HG02623 (cell line): ENCODE data around the gene EVL.

Experiments used
- ATAC-seq: cut with Tn5 transposase; IDR thresholded peaks from one replicate; pipeline ENCODE4 v1.9.1; 2021; ENCODE audit warnings: moderate library complexity; ENCODE audit not compliant: unreplicated experiment

The EVL gene

DNA sequence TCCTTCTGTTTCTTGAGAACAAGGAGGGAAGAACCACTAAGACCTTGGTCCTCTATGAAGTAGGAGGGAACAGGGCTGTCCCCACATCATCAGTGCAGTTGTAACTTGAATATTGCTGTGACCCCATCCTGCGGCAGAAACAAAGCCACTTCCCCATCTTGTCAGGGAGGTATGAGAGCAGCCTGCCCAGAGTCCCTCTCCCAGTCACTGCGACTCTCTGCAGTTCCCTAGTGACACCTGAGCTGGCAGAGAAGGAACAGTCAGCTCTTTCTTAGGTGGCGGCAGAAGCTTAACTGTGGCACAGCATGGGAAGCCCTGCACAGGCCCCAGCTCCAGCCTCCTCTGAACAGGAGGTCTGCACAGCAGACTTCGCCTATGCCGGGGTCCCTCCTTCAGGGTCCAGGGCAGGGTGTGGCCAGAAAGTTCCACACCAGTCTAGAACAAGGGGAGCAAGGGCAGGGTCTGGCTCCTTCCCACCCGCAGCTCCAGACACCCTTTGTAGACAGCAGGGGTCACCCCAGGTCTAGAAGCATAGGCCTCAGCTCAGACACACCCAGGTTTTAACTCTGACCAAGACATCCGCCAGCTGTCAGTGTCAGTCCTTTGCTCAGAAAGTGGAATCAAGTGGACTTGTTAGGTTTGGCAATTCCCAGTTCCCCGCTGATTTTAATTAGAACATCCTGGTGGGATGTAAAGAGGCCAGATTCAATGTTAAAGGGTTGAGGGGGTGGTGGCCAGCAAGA is 57.4 kb downstream of the EVL start:
- ATAC-seq, result no peak

DNA sequence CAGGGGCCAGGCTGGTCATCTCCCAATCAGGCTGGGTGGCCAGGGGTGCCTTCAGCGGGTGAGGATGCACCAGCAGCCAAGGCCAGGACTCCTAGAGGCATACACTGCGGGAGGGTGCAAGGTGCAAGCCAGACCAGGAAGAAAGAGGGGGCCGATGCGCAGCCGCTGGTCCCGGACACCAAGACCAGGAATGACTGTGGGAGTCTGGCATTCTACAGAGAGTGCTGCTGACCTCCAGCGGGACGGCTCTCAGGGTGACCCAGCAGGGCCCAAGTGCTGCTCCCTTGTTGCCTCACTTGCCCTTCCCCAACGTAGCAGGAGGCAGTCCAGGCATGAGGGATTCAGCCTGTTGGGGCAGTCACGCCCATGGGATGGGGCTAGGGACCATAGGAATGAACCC is 58.4 kb downstream of the EVL start:
- ATAC-seq, result no peak

GRCh38 chr14:100124551-100125088 is 59.4 kb downstream of the EVL start:
- no peak for ATAC-seq

GRCh38 chr14:100126401-100126800 is 61.2 kb downstream of the EVL start:
- ATAC-seq, result no peak

GRCh38 chr14:100127853-100128455 is 62.7 kb downstream of the EVL start:
- ATAC-seq, result no peak

DNA sequence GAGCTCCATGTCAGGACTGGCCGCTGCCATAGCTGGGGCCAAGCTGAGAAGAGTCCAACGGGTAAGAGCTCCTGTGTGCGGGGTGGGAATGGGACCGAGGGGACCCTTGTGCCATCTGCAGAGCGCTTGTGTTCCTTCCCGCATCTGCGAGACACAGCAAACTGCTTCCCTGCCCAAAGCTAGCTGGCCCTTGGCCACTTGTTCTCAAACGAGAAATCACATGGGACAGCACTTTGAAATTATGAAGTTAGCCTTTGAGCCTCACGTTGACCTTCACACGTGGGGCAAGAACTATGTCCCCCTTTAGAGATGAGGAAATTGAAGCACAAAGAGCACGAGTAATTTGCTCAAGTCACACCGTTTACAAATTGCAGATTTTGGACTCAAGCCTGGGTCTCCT is 63.5 kb downstream of the EVL start:
- ATAC-seq, result no peak

- no peak for ATAC-seq
Measured at GRCh38 chr14:100129161-100129589, 64.0 kb downstream of the EVL start.

- no peak for ATAC-seq
Measured at GRCh38 chr14:100130521-100130920, 65.3 kb downstream of the EVL start.

DNA sequence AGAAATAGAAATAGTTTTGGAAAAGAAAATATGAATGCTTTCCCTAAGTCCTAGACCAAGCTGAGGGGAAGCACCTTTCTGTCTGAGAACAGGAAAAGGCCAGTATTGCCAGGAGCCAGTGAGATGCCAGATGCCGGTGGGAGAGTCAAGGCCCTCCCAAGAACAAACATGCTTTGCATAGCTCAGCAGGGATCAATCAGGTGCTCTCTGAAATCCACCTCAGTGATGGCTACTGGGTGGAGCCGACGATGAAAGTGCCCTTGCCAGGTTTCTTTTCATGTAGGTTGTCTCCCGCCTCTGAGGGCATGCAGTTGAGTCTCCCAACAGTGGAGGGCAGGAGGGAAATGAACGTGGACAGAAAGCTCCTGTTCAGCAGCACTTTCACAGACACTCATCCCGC is 66.0 kb downstream of the EVL start:
- no peak for ATAC-seq

DNA sequence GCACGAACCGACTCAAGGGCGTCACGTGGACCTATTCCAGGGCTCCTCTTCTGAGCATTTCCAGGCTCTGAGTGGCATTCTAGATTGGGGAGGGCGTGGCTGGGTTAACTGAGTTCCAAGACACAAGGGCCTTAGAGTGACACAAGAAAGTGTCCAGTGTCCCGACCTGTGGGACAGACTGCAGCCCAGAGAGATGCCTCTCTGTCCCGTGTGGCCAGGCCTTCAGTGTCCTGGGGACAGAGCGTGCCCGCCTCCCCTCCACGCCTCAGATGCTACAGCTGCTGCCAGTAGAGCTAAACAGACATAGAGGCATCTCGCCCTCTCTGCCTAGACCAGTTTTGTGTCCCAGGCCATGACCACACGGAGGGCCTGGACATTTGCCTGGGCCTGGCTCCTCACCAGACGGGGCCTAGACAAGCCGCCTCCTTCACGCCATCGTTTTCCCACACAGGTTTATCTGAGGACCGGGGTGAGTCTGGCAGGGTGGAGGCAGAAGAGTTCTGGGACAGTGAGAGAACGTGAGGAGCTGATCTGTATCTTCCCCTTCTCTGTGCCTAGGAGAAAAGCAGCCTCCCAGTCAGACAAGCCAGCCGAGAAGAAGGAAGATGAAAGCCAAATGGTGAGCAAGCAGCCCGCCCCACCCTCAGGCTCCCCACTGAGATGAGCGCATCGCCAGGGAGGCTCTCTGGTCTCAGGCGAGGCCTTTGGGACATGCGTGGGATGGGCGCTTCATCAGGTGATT is 67.1 kb downstream of the EVL start:
- ATAC-seq, result no peak

DNA sequence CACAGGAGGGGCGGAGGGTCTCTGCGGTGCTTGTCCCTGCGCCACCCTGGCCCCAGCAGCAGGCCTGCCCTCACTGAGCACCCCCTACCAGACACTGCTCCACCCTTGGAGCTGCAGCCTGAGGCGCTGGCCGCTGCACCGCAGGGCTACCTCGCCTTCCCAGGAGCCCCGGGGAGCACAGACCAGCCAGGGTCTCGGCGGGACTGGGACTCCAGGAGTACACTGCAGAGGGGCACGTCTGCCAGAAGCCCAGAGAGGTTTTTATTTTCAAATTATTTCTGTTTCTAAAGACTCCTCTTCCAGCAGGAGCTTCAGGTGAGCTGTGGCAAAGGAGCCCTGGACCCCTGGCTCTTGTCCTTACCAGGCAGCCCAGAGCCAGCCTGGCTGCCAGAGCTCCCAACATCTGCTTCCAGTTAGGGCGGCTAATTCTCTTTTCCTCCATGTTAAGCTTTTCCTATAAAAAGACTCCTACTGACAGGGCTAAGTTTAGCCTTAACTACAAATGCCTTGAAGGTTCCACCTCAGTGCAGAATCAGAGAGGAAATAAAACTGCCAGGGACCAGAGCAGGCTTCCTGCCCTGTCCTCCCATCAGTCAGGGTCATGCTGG is 67.8 kb downstream of the EVL start:
- no peak for ATAC-seq

DNA sequence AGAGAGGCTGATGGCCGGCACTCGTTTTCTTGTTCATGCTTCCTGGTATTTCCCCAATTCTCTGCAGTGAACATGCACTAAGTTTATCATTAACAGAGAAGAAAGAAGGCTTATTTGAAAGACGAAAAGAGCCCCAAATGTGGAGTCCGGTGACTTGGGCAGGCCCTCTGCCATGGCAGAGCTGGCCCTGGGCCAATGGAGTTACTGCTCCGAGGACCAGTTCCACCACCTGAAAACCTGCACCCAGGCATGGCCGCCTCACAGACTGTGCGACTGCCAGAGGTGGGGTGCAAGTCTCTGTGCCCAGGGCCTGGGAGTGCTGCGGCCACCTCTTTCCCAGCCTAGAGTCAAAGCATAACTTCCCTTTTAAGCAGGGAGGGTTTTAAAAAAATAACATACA is 69.4 kb downstream of the EVL start:
- ATAC-seq, result no peak

- no peak for ATAC-seq
Measured at GRCh38 chr14:100135073-100135472, 69.9 kb downstream of the EVL start.

DNA sequence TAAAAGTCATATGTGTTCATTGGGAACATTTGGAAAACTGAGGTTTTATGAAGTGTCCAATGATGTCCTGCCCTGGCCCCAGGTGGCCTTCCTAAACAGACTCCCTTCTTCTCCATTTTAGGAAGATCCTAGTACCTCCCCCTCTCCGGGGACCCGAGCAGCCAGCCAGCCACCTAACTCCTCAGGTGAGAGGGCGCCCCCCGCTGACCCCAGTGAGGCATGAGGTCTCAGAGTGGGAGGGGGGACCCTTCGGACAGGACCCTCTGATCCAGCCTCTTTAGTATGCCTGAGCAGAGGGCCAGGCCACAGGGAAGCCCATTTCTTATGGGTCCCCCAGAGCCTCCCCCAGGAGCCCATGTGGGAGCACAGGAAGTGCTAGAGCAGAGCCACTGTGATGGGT is 70.6 kb downstream of the EVL start:
- no peak for ATAC-seq

DNA sequence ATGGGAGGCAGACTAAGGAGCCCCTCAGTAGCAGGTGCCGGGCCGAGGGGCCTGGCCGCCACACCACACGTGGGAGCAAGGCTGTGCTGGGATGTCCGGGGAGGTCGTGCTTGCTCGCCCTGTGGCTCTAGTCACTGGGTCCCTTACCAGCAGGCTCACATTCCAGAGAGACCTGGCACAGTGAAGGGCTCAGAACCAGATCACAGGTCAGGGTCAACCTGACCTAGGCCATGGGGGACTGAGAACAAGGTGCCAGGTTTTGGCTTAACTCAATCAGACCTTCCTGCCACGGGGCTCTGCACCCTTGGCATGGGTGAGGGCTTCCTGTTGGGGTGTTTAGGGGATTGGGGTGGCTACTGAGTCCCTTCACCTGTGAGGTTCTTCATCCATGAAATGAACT is 72.0 kb downstream of the EVL start:
- no peak for ATAC-seq

DNA sequence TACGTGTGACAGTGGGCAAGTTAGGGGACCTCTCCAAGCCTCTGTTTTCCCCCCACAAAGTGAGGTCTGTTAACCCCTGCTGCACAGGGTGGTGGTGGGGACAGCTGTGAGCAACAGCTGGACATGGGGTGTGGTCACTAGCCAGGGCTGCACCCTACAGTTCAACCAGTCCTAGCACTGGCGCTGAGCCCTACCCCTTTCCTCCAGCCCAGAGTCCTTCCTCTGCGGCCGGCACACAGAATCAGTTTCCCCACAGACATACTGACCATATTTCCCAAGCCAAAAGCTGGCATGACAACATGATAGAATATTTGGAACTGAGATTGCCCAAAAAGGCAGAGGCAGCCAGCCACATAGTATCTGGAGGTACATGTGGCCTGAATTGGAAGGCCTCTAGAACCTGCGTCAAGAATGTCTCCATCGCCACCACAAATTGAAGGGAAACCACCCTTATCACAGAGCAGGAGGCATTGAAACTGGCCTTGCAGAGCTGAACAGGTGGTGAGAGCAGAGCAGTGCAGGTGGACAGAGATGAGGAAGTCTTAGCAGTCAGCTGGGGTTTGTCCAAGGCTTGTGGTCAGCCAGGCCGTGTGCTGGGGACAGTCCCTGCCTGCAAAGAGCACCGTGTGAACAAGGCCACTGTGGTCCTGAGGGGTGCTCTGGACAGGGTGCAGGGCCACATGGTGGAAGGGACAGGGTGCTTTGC is 73.0 kb downstream of the EVL start:
- ATAC-seq, result no peak

GRCh38 chr14:100138955-100139354 is 73.7 kb downstream of the EVL start:
- ATAC-seq, result no peak

DNA sequence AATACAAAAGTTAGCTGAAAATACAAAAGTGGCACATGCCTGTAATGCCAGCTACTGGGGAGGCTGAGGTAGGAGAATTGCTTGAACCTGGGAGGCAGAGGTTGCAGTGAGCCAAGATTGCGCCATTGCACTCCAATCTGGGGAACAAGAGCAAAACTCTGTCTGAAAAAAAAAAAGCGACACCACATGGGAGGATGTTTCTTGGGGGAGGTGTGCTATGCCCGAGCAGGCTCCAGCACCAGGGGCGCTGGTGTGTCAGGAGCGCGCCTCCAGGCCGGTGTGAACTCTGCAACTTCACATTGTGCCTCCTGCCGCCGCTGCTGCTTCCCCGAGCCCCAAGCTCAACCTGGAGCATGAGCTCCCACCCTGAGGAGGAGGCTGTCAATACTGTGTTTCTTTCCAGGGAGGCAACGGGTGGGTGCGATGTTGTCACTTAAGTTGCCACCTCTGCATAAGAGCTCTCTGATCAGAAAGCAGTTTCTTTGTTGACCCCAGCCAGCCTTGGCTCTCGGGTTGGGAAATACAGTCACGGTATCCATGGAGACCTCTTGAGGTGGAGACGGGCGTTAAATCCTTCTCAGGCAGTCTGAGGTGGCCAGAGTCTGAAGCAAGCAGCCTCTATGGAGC is 75.3 kb downstream of the EVL start:
- no peak for ATAC-seq

DNA sequence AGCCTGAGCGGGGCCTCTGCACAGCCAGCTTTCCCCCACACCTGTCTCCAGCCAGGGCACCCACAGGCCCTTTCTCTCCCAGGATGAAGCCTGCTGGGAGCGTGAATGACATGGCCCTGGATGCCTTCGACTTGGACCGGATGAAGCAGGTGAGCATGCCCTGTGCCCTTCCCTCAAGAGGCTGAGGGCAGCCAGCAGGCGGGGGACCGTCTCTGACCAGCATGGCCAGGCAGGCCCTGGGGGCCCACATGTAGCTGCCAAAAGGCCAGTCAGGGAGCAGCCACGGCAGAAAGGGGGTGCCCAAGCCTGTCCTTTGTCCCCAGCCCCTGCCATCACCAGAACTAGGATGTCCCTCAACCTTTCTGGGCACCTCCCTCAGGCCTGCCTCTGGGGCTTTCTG is 75.9 kb downstream of the EVL start:
- no peak for ATAC-seq
